ENCODE data around the gene ZKSCAN3.
"Not testable (repeated sequence)": the region's sequence is repeated elsewhere in the genome, so short reads cannot be mapped to it uniquely, and the experiment has no call there.

Gene ZKSCAN3

GRCh38 chr6:28343898-28344677 is 5.7 kb upstream of the ZKSCAN3 start:
- no peak for DNase-seq (ENCODE audit: low read depth in 2 of 2)

GRCh38 chr6:28345201-28345600 is 4.5 kb upstream of the ZKSCAN3 start:
- no peak for DNase-seq (ENCODE audit: low read depth in 2 of 2)

GRCh38 chr6:28347119-28347518 is 2.6 kb upstream of the ZKSCAN3 start:
- no peak for DNase-seq (ENCODE audit: low read depth in 2 of 2)

GRCh38 chr6:28349344-28349891 is 329 bp upstream of the ZKSCAN3 start:
- no peak for DNase-seq (ENCODE audit: low read depth in 2 of 2)

- DNase-seq (ENCODE audit: low read depth in 2 of 2), result no peak
Measured at GRCh38 chr6:28351087-28351486, 1.3 kb downstream of the ZKSCAN3 start.

- DNase-seq (ENCODE audit: low read depth in 2 of 2), result no peak
Measured at GRCh38 chr6:28351493-28351925, 1.8 kb downstream of the ZKSCAN3 start.

GRCh38 chr6:28353356-28353755 is 3.6 kb downstream of the ZKSCAN3 start:
- no peak for DNase-seq (ENCODE audit: low read depth in 2 of 2)

- DNase-seq (ENCODE audit: low read depth in 2 of 2), result no peak
Measured at GRCh38 chr6:28353981-28354676, 4.4 kb downstream of the ZKSCAN3 start.

GRCh38 chr6:28354688-28355554 is 5.2 kb downstream of the ZKSCAN3 start:
- DNase-seq (ENCODE audit: low read depth in 2 of 2), result no peak

GRCh38 chr6:28355743-28356665 is 6.3 kb downstream of the ZKSCAN3 start:
- DNase-seq (ENCODE audit: low read depth in 2 of 2), result peak; percentile 23 to 32

GRCh38 chr6:28356666-28357020 is 6.9 kb downstream of the ZKSCAN3 start:
- no peak for DNase-seq (ENCODE audit: low read depth in 2 of 2)

- no peak for DNase-seq (ENCODE audit: low read depth in 2 of 2)
Measured at GRCh38 chr6:28357036-28357435, 7.3 kb downstream of the ZKSCAN3 start.

GRCh38 chr6:28359562-28359961 is 9.8 kb downstream of the ZKSCAN3 start:
- not testable (repeated sequence) for DNase-seq (ENCODE audit: low read depth in 2 of 2)

GRCh38 chr6:28360961-28361360 is 11.2 kb downstream of the ZKSCAN3 start:
- DNase-seq (ENCODE audit: low read depth in 2 of 2), result no peak

- DNase-seq (ENCODE audit: low read depth in 2 of 2), result not testable (repeated sequence)
Measured at GRCh38 chr6:28365590-28365989, 15.8 kb downstream of the ZKSCAN3 start.

- no peak for DNase-seq (ENCODE audit: low read depth in 2 of 2)
Measured at GRCh38 chr6:28368522-28368921, 18.8 kb downstream of the ZKSCAN3 start.

- no peak for DNase-seq (ENCODE audit: low read depth in 2 of 2)
Measured at GRCh38 chr6:28369463-28369862, 19.7 kb downstream of the ZKSCAN3 start.

- DNase-seq (ENCODE audit: low read depth in 2 of 2), result no peak
Measured at GRCh38 chr6:28370440-28370839, 20.7 kb downstream of the ZKSCAN3 start.

GRCh38 chr6:28371280-28371679 is 21.5 kb downstream of the ZKSCAN3 start:
- no peak for DNase-seq (ENCODE audit: low read depth in 2 of 2)

GRCh38 chr6:28371706-28372451 is 22.1 kb downstream of the ZKSCAN3 start:
- no peak for DNase-seq (ENCODE audit: low read depth in 2 of 2)

All from stimulated activated CD4-positive, alpha-beta T cell treated with anti-CD3 and anti-CD28 coated beads, Interleukin-1b, Interleukin-23, amount 100 ng/mL, for 1 hour (primary cell).